ENCODE measurements around the gene MS4A2.
"Not testable (repeated sequence)": the region's sequence is repeated elsewhere in the genome, so short reads cannot be mapped to it uniquely, and the experiment has no call there.

MS4A2 gene

DNA sequence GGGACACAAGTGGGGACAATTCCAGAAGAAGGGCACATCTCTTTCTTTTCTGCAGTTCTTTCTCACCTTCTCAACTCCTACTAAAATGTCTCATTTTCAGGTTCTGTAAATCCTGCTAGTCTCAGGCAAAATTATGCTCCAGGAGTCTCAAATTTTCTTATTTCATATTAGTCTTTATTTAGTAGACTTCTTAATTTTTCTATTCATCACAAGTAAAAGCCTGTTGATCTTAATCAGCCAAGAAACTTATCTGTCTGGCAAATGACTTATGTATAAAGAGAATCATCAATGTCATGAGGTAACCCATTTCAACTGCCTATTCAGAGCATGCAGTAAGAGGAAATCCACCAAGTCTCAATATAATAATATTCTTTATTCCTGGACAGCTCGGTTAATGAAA is at the start of gene MS4A2:
Gene MS4A2, plus strand, starts transcription at position 301 of the 400 bp plus-strand sequence. CDS start 102 bp downstream, outside the sequence.
- no peak for DNase-seq

GRCh38 chr11:60040109-60040508 is 48.4 kb upstream of the MS4A2 start, which contains the start of gene OOSP2:
OOSP2 (plus strand) TSS chr11:60040409; CDS start chr11:60040460, 51 bp downstream.
- no peak for DNase-seq

GRCh38 chr11:60050422-60050821 is 38.0 kb upstream of the MS4A2 start:
- DNase-seq = not testable (repeated sequence)

DNA sequence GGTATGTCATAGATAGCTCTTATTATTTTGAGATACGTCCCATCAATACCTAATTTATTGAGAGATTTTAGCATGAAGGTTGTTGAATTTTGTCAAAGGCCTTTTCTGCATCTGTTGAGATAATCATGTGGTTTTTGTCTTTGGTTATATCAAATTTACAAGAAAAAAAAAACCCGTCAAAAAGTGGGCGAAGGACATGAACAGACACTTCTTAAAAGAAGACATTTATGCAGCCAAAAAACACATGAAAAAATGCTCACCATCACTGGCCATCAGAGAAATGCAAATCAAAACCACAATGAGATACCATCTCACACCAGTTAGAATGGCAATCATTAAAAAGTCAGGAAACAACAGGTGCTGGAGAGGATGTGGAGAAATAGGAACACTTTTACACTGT is 37.6 kb upstream of the MS4A2 start:
- not testable (repeated sequence) for DNase-seq

- no peak for DNase-seq
Observed at GRCh38 chr11:60056349-60056969, 32.0 kb upstream of the MS4A2 start, which contains the start of gene MS4A3. MS4A3 (plus strand) TSS chr11:60056665; CDS start chr11:60061161, 4,496 bp downstream.

DNA sequence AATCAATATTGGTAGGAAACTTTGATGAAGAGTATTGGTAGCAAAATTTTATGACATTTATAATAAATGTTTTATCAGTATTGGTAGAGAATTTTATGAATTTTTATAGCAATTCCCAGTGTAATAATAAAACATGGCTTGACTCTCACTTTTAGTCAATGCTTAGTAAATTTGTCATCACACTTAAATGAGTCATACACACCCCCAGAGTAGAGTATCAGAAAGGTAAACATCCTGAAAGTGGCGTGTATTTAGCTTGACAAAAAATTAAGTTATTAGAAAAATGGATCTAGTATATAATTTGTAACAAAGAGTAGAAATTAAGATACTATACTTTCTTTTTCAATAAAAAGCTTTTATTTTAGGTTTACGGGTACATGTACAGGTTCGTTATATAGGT is 29.4 kb upstream of the MS4A2 start:
- DNase-seq = no peak

DNA sequence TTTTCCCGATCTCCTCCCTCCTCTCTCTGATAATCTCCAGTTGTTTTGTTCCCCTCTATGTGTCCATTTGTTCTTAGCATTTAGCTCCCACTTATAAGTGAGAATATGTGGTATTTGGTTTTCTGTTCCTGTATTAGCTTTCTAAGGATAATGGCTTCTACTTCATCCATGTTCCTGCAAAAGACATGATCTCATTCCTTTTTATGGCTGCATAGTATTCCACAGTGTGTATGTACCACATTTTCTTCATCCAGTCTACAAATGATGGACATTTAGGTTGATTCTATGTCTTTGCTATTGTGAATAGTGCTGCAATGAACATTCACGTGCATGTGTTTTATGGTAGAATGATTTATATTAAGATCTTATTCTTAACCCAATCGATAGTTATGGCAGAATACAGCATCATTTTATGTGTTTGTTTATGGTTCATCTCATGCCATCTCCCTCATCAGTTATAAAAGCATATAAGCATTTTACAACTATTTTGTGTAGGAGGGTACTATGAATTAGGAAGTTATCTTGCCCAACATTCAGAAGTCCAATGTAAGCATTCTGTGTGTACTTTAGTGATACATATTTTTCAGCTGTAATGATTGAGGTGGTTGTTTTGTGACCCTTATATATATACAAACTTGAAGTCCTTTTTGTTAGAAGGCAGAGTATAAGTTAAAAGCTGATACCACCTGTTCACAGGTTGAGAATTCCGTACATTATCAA is 28.8 kb upstream of the MS4A2 start:
- DNase-seq = no peak

DNA sequence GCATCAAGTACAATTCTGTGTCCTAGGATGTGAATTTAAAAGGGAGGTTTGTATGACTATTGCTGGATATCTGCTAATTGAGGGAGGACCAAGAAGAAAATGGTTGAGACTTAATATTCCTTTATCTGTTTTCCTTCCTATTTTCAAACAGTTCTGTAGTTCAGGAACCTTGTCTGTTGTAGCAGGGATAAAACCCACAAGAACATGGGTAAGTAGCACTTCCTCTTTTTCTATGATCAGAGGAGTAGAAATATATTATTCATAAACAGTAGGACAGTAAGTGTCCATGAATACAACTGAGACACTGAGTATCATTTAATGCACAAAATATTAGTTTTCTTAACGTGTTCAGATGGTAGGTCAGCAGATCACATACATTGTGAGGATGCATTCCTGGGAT is 24.4 kb upstream of the MS4A2 start:
- no peak for DNase-seq

DNA sequence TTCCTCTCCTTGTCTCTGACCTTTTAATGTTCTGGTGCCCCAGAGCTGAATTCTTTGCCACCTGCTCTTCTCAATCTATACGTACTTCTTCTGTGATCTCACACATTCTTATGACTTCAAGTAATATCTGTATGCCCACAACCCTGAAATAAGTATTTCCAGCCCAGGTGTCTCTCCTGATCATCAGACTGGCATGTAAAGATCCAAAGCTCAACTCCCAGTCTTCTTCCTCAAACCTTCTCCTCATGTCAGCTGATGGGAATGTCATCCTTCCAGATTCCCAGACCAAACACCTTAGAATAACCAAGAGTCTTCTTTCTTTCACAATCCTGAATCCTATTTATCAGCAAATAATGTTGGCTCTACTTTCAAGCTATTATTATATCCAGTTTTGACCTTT is 22.7 kb upstream of the MS4A2 start:
- no peak for DNase-seq

DNA sequence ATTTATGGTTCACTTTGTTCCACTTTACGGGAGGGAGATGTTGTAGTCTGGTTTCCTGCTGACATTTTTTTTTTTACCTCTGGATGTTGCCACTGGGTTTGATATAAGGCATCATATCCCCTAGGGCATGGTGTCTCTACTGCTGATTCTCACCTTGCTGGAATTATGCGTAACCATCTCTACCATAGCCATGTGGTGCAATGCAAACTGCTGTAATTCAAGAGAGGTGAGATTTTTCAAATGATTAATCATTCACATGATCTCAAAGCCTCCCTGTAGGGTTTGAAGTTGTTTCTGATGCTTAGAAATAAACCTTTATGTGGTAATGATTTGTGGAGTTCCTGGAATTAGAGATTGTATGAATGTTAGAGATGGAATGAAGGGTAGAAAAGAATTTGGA is 19.0 kb upstream of the MS4A2 start:
- DNase-seq = no peak

DNA sequence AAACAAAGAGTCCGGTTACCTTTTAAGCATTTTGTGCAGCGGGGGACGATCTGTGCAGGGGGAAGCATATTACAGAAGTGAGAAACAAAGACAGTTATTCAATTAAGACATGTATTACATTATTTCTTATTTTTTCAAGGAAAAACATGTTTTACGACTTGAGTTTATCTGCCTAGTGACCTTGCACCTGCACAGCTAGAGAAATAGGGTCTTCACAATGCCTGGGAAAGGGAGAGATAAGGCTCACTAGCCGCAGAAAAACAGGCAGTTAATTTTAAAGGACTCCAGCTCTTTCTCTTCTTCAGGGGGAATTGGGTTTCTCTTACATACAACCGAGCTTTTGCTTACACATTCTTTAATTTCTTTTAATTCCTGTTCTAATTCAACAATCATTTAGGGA is 16.8 kb upstream of the MS4A2 start:
- DNase-seq = not testable (repeated sequence)

- no peak for DNase-seq
Observed at GRCh38 chr11:60077216-60077817, 11.1 kb upstream of the MS4A2 start.

- no peak for DNase-seq
Observed at GRCh38 chr11:60077981-60078380, 10.5 kb upstream of the MS4A2 start.

GRCh38 chr11:60078745-60079144 is 9.7 kb upstream of the MS4A2 start:
- no peak for DNase-seq

- DNase-seq = no peak
Observed at GRCh38 chr11:60080535-60080934, 7.9 kb upstream of the MS4A2 start.

DNA sequence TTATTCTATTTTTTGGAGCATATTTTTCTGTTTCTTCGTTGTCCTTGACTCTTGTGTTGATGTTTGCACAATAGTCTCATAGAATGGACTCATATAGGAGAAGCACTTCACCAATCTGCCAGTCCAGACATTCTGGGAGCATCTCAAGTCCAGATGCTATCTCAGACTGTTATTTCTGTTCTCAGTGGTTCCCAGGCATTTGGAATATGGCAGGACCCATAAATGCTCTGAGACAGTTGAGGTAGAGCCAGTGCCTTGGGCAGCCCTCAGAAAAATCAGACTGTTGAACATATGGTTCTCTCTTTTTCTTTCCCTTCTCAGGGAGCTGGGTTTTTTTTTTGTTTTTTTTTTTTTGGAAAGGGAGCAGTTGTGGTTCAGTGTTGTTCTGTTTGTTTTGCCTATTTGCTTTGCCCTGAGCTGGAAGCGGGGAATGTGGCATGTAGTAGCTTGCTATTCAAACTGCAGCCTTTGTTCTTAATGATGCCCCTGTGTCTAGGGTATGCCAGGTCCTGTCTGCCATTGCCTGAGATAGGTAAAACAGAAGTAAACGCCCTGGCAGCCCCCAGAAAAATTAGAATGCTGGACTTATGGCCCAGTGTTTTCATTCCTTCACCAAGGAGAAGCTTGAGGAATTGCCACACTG is 3.7 kb upstream of the MS4A2 start:
- no peak for DNase-seq

GRCh38 chr11:60085909-60086308 is 2.6 kb upstream of the MS4A2 start:
- no peak for DNase-seq

DNA sequence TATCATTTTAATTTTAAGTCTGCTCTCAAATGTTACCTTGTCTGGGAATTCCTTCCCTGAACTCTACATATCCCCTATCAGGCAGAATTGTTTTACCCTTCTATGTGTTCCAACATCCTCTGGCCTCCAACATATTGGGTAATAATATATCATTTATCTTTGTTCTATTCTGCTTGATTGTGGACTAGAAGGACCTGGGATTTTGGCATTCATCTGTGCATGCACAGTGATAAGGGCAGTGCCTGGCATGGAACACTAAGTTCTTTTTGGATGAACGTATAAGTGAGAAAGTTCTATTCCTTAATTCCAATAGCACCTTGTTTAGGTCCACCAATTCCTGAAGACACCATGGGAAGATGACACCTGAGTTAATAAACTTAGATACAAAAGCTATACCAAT is 1.2 kb upstream of the MS4A2 start:
- DNase-seq = no peak

GRCh38 chr11:60095477-60096120 is 7.1 kb downstream of the MS4A2 start:
- no peak for DNase-seq

- no peak for DNase-seq
Observed at GRCh38 chr11:60097189-60097588, 8.7 kb downstream of the MS4A2 start.

DNA sequence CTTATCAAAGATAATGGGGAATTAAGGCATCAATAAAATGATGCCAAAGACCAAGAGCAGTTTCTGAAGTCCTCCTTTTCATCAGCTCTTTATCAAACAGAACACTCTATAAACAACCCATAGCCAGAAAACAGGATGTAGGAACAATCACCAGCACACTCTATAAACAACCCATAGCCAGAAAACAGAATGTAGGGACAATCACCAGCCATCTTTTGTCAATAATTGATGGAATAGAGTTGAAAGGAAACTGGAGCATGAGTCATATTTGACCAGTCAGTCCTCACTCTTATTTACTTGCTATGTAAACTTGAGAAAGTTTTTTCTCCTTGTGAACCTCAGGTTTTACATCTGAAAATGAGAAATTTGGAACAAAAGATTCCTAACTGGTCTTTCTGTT is 10.0 kb downstream of the MS4A2 start:
- DNase-seq = no peak

GRCh38 chr11:60100516-60100915 is 12.1 kb downstream of the MS4A2 start:
- DNase-seq = no peak

DNA sequence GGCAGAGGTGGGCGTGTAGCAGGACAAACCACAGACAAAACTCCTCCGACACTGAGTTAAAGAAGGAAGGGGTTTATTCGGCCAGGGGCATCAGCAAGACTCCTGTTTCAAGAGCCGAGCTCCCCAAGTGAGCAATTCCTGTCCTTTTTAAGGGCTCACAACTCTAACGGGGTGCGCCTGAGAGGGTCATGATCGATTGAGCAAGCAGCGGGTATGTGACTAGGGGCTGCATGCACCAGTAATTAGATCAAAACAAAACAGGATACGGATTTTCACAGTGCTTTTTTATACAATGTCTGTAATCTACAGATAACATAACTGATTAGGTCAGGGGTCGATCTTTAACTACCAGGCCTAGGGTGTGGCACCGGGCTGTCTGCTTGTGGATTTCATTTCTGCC is 12.9 kb downstream of the MS4A2 start:
- DNase-seq = not testable (repeated sequence)

Measured in amniotic stem cell (primary cell).